COLO829 (cell line): Measurements from ENCODE around the gene HMGCS2.
"Not testable (repeated sequence)": the region's sequence is repeated elsewhere in the genome, so short reads cannot be mapped to it uniquely, and the experiment has no call there.

Source experiments
- DNase-seq: peaks from one replicate; pipeline ENCODE4 v3.0.0; 2012; ENCODE audit warnings: low spot score

HMGCS2 gene

GRCh38 chr1:119787776-119788175 lies 19.1 kb upstream of the HMGCS2 start:
- no peak for DNase-seq

GRCh38 chr1:119786473-119787050 lies 17.9 kb upstream of the HMGCS2 start:
- DNase-seq, result not testable (repeated sequence)

- not testable (repeated sequence) for DNase-seq
Observed at GRCh38 chr1:119786046-119786445, 17.3 kb upstream of the HMGCS2 start.

GRCh38 chr1:119784191-119784781 lies 15.6 kb upstream of the HMGCS2 start:
- no peak for DNase-seq

- DNase-seq, result no peak
Observed at GRCh38 chr1:119783354-119784185, 14.9 kb upstream of the HMGCS2 start.

GRCh38 chr1:119782631-119783325 lies 14.1 kb upstream of the HMGCS2 start:
- no peak for DNase-seq

- no peak for DNase-seq
Observed at GRCh38 chr1:119781434-119782210, 12.9 kb upstream of the HMGCS2 start.

GRCh38 chr1:119779869-119780356 lies 11.2 kb upstream of the HMGCS2 start:
- no peak for DNase-seq

- no peak for DNase-seq
Observed at GRCh38 chr1:119778886-119779560, 10.3 kb upstream of the HMGCS2 start.

GRCh38 chr1:119778359-119778758 lies 9.7 kb upstream of the HMGCS2 start:
- no peak for DNase-seq

- no peak for DNase-seq
Observed at GRCh38 chr1:119774746-119775490, 6.2 kb upstream of the HMGCS2 start.

- no peak for DNase-seq
Observed at GRCh38 chr1:119773711-119774241, 5.1 kb upstream of the HMGCS2 start.

- DNase-seq, result no peak
Observed at GRCh38 chr1:119772298-119772697, 3.6 kb upstream of the HMGCS2 start.

- DNase-seq, result no peak
Observed at GRCh38 chr1:119771770-119772169, 3.1 kb upstream of the HMGCS2 start.

- DNase-seq, result no peak
Observed at GRCh38 chr1:119771016-119771415, 2.3 kb upstream of the HMGCS2 start.

GRCh38 chr1:119767486-119767885 lies 1.2 kb downstream of the HMGCS2 start:
- DNase-seq, result peak; percentile 6

GRCh38 chr1:119766374-119766794 lies 2.3 kb downstream of the HMGCS2 start:
- DNase-seq, result no peak

GRCh38 chr1:119764220-119764619 lies 4.5 kb downstream of the HMGCS2 start:
- no peak for DNase-seq

GRCh38 chr1:119762953-119763352 lies 5.8 kb downstream of the HMGCS2 start:
- no peak for DNase-seq

- no peak for DNase-seq
Observed at GRCh38 chr1:119762409-119762808, 6.3 kb downstream of the HMGCS2 start.
